HL-60 (cell line): Measurements from ENCODE around the gene RND1.

Experiments used
- DNase-seq, 2 experiments: peaks; one replicate each; pipeline ENCODE4 v3.0.0-alpha.2; 2010 to 2020; ENCODE audit warnings: low read depth in 1 of 2, low spot score in 1 of 2
- H3K27ac ChIP-seq: fragments of 250-450 bp; sonication (Bioruptor Pico); replicated peaks from 2 replicates; pipeline ENCODE4 v1.5.1; 2020; ENCODE audit warnings: mild to moderate bottlenecking, moderate library complexity
- H3K27me3 ChIP-seq: fragments of 250-450 bp; sonication (Bioruptor Pico); 2 replicates; pipeline ENCODE4 v1.5.1; 2021; ENCODE audit warnings: mild to moderate bottlenecking, moderate library complexity; ENCODE audit not compliant: insufficient read depth, poor library complexity, severe bottlenecking
- H3K4me3 ChIP-seq: replicated peaks from 2 replicates; pipeline ENCODE4 v1.5.1; 2011; ENCODE audit warnings: mild to moderate bottlenecking, control low read depth, low read length; ENCODE audit not compliant: insufficient read depth
- CTCF ChIP-seq: IDR thresholded peaks from one replicate; pipeline ENCODE4 v1.5.1; 2011; ENCODE audit warnings: low read length, control low read depth, inconsistent platforms; ENCODE audit not compliant: insufficient read depth
- GABPA ChIP-seq: IDR thresholded peaks from 2 replicates; pipeline ENCODE4 v1.6.1; 2012; ENCODE audit warnings: low read depth
- POLR2AphosphoS5 ChIP-seq: IDR thresholded peaks from 2 replicates; pipeline ENCODE4 v1.6.1; 2012; ENCODE audit warnings: low read depth
- SPI1 ChIP-seq: IDR thresholded peaks from 2 replicates; pipeline ENCODE4 v1.6.1; 2012; ENCODE audit warnings: low read depth, mild to moderate bottlenecking, borderline replicate concordance
- TF ChIP-seq, protein P1 (sequence below): IDR thresholded peaks from 2 replicates; pipeline ENCODE4 v1.6.1; 2012; ENCODE audit warnings: low read depth; ENCODE audit not compliant: insufficient replicate concordance

The RND1 gene

DNA sequence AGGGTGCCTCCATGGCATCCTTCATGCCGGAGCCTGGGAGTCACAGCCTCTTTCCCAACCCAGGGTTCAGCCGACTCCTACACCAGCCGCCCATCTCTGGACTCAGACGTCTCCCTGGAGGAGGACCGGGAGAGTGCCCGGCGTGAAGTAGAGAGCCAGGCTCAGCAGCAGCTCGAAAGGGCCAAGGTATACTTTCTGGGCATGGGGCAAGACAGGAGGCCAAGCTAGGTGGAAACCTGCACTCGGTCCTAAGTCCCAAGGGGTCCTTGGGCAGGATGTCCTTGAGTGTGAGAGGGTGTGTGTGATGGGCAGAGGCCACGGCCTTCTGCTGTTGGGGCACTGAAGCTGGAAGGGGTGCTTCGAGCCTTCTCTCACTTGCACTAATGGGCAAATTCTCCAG, 42.4 kb downstream of the RND1 start:
- H3K27ac ChIP-seq, result no peak overlapping the region
- DNase-seq, result no peak
- TF ChIP-seq GABPA (no peak), CTCF (no peak), SPI1 (no peak), POLR2AphosphoS5 (no peak)
- TF ChIP-seq, protein P1, sequence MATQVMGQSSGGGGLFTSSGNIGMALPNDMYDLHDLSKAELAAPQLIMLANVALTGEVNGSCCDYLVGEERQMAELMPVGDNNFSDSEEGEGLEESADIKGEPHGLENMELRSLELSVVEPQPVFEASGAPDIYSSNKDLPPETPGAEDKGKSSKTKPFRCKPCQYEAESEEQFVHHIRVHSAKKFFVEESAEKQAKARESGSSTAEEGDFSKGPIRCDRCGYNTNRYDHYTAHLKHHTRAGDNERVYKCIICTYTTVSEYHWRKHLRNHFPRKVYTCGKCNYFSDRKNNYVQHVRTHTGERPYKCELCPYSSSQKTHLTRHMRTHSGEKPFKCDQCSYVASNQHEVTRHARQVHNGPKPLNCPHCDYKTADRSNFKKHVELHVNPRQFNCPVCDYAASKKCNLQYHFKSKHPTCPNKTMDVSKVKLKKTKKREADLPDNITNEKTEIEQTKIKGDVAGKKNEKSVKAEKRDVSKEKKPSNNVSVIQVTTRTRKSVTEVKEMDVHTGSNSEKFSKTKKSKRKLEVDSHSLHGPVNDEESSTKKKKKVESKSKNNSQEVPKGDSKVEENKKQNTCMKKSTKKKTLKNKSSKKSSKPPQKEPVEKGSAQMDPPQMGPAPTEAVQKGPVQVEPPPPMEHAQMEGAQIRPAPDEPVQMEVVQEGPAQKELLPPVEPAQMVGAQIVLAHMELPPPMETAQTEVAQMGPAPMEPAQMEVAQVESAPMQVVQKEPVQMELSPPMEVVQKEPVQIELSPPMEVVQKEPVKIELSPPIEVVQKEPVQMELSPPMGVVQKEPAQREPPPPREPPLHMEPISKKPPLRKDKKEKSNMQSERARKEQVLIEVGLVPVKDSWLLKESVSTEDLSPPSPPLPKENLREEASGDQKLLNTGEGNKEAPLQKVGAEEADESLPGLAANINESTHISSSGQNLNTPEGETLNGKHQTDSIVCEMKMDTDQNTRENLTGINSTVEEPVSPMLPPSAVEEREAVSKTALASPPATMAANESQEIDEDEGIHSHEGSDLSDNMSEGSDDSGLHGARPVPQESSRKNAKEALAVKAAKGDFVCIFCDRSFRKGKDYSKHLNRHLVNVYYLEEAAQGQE, result no peak

GRCh38 chr12:48822711-48823110, 43.0 kb downstream of the RND1 start:
- H3K4me3 ChIP-seq, result no peak overlapping the region
- no peak for DNase-seq
- peaks cover 5% of the 10 kb centered on the region for H3K27me3 ChIP-seq
- no peak overlapping the region for H3K27ac ChIP-seq
- TF ChIP-seq, protein P1, result no peak
- TF ChIP-seq CTCF (no peak), POLR2AphosphoS5 (no peak), SPI1 (no peak), GABPA (no peak)

More for the DNA sequence above, 42.4 kb downstream of the RND1 start:
- Histone ChIP-seq H3K27me3 (peaks cover 2% of the 10 kb centered on the region), H3K4me3 (no peak overlapping the region)

DNA sequence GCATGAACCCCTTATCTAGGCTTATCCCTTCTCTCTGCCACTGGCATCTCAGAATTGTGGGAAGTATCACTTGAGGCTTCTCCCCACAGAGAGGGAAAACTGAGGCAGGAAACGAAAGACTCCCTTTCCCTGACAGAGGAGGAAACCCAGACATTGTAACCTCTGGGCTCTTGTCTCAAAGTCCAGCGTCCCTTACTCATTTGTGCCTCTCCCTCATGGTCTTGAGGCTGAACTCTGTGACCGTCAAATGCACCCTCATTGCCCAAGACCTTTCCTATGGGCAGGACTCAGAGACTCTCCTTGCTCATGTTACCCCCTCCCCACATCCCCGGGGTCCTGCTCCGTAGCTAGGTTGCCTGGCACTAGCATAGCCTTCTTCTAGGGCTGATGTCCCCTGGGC, 43.5 kb downstream of the RND1 start:
- no peak for DNase-seq
- Histone ChIP-seq H3K4me3 (no peak overlapping the region), H3K27me3 (peaks cover 11% of the 10 kb centered on the region), H3K27ac (no peak overlapping the region)
- TF ChIP-seq POLR2AphosphoS5 (no peak), CTCF (no peak), GABPA (no peak), SPI1 (no peak)
- TF ChIP-seq, protein P1, result no peak
